GM21515 (cell line): Measurements from ENCODE around the gene ABCB6.
A peak's percentile ranks its signal among the peaks of the same experiment; 100 is the strongest.
"Not testable (repeated sequence)": the region's sequence is repeated elsewhere in the genome, so short reads cannot be mapped to it uniquely, and the experiment has no call there.

ENCODE experiments used
- ATAC-seq: cut with Tn5 transposase; IDR thresholded peaks from one replicate; pipeline ENCODE4 v1.9.1; 2021; ENCODE audit not compliant: unreplicated experiment

The ABCB6 gene

DNA sequence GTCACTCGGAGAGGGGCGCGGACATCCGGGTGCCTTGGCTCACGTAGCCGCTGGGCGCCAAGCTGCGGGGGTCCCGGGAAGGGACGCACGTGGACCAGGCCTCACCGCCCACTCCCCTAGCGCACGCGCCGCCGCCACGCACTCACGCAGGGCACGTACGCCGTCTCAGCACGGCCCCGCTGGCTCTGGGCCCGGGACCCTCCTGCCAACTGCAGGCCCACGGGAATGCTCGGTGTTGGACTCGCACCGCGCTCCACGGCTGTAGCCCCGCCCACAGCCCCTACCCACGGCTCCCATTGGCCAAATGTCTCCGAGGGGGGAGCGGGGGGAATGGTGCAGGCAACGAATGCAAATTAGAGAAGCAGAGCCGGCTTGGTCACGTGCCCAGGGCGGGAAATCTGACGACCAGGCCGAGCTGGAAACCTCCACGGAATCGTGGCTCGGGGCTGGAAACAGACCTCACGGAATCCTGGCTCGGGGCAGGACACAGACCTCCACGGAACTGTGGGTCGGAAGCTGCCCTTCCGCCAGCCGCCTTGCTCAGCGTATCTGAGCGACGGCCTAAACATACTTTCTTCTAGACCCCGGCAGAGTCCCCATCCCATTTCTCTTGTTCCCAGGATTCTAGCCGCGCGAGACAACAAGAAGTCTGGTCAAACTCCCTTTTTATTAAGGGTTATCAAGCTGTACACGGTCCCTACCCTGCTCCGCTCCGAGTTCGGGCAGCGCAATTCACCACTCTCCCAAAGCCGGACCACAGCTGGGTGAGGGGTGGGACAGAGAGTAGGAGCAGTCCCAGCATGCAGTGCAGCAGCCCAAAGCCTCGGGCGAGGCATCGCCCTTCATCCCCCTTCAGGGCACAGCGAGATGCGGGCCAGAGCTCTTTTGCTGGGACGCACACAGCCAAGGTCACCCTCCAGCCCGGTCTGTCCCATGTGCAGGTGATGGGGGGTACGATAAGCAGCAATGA, at the start of gene ABCB6:
TSS of gene ABCB6 (minus strand) at position 227 of the 970 bp plus-strand sequence. CDS start 285 bp downstream, outside the sequence.
- ATAC-seq = peak; percentile 72

DNA sequence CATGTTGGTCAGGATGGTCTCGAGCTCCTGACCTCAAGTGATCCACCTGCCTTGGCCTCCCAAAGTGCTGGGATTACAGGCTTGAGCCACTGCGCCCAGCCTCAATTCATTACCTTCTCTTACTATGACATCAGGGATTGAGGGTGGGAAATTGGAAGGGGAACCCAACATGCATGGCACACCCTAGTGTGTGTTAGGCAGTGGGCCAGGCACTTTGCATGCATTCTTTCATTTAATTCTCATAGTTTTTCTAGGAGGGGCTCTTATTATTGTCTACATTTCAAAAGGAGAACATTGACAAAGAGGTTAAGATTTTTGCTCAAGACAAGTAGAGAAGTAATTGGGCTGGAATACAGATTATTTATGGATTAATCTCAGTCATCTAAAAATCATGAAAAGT, 49.5 kb upstream of the ABCB6 start:
- no peak for ATAC-seq

DNA sequence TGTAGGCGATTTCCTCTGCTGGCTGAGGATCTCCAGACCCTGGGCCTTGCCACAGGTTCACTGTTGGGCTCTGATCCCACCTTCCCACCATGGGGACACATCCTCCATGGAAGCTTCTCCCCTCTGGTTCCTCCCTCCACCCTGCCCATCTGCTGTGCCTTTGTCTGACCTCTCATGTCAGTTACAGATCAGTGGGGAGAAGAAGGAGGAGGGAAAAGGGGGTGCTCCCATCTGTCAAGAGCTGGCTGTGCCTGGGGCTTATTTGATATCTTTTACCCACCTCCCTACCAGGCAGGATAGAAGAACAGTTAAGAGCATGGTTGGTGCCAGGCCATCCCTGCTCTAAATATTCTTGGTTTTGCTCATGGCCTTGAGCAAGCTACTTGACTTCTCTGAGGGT, 48.1 kb upstream of the ABCB6 start:
- ATAC-seq = no peak

DNA sequence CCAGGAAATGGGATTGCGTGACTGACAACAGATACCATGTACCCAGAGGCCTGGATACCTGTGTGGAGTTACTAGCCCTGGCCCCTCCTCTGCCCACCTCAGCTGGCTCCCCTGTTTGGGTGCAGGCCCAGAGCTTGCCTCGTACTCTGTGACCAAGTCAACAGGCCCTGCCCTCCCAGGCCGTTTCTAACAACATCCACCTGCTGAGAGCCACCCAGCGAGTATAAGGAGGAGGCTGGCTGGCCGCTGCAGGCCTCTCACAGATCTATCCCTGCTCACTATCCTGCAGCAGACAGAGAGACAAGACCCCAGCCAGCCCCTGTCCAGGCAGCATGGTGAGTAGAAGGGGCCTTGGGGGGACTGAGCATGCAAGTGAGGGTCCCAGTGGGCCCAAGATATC, 47.5 kb upstream of the ABCB6 start:
- no peak for ATAC-seq

DNA sequence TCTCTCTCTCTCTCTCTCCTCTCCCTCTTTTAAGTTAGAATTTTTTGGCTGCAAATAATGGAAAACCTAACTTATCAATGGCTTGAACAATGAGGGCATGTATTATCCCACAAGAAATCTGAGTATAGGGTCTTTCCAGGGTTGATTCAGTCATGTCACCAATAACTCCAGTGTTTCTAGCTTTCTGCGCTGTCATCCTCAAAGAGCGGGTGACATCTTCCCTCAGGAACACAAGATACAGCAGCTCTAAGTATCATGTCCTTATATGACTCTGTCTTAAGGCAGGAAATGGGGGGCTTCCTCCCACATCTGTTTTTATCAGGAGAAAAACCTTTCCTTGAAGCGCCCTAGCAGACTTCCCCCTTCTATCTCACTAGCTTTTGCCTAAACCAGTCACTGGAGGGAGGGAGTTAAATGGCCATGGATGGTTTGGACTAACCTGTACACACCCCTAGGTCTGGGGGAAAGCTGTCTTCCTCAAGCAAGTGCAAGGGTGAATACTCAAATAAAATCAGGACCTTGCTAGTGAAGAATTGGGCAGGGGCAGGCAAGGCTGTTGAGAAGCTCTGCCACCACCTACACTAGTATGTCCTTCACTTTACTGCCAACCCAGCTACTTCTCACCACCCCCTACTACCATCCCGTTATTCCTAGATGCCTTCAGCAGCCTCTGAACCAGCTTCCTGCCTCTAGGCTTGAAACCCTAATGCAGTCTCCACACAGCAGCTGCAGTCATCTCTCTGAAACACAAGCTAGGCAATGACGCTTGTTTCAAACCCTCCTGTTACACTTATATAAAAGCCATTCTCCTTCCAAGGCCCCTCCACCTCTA, 42.5 kb upstream of the ABCB6 start:
- ATAC-seq = no peak

DNA sequence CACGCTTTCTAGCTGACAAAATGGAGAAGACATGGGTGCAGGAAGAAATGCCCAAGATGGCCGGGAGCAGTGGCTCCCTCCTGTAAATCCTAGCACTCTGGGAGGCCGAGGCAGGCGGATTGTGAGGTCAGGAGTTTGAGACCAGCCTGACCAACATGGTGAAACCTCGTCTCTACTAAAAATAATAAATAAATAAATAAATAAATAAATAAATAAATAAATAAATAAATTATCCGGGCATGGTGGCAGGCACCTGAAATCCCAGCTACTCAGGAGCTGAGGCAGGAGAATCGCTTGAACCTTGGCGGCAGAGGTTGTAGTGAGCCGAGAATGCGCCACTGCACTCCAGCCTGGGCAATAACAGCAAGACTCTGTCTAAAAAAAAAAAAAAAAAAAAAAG, 40.2 kb upstream of the ABCB6 start:
- ATAC-seq = not testable (repeated sequence)

DNA sequence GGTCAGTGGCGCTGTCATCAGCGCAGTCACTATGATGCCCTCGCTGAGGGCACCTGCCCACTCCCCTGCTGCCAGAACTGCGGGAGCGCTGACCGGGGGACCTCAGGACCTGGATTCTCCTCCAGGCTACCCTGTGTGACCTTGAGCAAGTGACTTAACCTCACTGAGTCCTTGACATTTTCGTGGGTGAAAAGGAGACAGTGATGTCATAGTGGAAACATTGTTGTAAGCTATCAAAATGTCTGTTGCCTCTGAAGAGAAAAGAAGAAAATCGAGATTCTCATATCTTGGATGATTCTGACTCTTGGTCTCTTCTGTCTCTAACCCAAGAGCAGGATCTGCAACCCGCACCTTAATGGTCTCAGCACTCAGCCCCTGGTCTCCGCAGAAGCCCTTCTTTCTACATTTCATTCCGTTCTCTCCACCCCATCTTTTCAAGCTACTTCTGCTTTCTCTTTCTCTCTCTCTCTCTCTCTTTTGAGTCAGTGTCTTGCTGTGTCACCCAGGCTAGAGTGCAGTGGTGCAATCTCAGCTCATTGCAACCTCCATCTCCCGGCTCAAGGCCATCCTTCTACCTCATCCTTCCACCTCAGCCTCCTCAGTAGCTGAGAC, 35.9 kb upstream of the ABCB6 start:
- ATAC-seq = peak; percentile 29

DNA sequence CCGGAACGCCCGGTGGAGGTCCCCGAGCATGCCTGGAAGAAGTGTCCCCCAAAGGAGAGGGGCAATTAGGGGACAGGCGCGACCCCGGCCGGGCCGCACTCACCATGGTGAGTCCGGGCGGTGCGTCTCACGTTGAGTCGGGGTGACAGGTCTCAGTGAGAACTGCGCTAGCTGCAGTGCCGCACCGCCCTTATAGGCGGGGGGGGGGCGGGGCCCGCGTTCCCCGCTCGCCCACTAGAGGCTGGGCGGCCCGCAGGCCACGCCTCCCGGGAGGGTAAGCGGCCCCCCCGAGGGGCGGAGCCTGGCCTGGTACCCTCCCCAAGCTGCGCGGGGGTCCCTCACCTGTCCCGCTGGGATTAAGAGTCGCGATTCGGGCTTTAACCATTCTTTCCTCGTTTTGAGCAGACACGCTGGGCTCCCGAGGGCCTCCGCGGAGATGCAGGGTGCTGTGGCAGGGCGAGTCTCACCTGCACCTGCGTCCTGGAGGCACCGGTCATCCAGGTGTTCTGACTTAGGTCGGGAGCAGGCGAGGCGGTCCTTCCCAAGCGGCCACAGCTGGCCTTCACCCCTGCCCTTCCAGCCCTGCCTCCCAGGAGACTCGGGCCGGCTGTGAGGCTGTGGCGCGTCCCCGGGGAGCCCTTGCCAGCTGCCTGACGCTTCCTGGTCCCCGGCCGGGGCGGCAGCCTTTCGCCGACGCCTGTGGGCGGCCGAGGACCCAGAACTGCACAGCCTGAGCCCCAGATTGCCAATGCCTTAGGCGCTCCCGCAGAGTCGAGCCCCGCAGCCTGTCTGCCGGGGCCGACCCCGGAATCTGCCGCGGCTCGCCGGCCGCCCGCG, 35.2 kb upstream of the ABCB6 start, which contains the start of gene TUBA4A:
TSS of gene TUBA4A (minus strand) at position 166 of the 837 bp plus-strand sequence. CDS start at position 106, 60 bp downstream.
- peak; percentile 48 for ATAC-seq

DNA sequence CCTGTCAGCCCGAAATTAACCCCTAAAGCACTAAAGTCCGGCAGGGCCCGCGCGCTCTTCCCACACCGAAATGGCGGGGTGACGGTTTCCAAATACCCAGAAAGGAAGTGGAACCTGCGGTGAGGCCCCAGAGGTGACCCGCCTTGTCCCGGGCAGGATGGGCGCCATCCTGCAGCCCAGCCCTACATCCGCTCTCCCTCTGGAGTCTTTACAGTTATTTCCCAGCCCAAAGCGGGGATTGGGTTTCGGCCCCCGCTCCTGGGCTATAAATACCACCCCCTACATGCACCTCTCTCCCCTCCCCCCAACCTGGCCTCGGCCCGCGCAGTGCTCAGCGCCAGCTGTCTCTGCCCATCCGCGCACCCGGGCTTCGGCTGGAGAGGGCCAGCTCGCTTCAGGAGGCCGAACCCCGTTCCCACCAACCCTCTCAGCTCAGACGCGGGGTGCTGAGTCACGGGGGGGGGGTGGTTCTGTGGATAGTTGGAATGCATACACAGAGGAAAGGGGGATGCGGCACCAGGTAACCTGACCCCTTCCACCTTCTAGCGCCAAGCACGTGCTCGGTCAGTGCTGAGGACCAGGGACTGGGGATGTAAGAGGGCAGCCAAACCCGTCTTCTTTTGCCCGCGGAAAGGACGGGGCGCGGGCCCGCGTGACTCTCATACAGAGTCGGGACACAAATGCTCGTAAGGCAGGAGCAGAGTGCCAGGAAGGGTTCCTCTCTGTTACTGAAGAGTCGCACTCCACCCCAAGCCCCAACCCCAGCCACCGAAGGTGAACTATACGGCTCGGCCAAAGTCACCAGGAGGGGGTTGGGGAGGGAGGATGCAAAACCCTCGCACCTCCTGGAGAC, 34.4 kb upstream of the ABCB6 start, which contains the start of gene TUBA4B:
TSS of gene TUBA4B (plus strand) at position 344 of the 853 bp plus-strand sequence. CDS start at position 509, 165 bp downstream.
- ATAC-seq = peak; percentile 23

DNA sequence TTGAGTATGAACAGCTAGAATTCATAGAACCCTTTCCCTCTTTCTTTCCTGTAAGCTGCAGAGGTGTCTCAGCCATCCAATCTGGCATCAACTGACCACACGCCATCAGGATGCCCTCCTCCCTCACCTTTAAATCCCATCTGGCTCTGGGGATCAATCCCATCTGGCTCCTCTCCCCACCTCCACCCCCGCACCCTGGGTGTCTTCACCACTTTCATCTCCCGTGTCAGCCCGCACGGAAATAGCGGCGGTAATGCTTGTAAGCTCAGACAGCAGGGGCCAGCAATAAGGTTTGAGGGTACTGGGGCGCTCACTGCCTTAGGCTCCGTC, 33.8 kb upstream of the ABCB6 start:
- peak; percentile 0 for ATAC-seq

DNA sequence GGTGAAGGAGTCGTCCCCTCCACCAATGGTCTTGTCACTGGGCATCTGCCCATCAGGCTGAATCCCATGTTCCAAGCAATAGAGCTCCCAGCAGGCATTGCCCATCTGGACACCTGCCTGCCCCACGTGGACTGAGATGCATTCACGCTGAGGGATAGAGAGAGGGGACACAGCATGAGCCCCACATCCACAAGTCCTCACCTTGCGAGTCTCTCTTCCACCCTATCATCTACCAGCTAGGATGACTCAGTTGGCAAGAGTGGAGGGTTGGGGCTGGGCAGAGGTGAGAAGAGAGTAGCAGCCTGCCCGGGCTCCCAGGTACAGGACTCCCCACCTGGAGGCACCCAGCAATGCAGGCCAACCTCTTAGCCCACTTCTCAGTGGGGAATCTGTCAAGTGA, 33.3 kb upstream of the ABCB6 start:
- no peak for ATAC-seq

DNA sequence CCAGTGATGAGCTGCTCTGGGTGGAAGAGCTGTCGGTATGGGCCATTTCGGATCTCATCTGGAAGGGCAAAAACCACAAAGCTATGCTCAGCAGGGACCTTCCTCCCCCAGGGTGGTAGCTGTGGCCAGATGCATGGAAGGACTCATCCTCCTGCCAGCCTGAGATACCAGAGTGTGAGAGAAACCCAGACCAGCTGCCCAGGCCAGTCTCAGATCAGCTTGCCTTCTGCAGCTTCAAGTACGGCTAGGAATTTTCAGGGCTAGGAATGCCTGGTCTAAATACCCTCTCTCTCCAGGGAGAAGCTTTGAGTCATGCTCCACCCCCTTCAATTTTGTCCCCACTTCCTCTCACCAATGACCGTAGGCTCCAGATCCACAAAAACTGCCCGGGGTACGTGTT, 32.9 kb upstream of the ABCB6 start:
- ATAC-seq = no peak

DNA sequence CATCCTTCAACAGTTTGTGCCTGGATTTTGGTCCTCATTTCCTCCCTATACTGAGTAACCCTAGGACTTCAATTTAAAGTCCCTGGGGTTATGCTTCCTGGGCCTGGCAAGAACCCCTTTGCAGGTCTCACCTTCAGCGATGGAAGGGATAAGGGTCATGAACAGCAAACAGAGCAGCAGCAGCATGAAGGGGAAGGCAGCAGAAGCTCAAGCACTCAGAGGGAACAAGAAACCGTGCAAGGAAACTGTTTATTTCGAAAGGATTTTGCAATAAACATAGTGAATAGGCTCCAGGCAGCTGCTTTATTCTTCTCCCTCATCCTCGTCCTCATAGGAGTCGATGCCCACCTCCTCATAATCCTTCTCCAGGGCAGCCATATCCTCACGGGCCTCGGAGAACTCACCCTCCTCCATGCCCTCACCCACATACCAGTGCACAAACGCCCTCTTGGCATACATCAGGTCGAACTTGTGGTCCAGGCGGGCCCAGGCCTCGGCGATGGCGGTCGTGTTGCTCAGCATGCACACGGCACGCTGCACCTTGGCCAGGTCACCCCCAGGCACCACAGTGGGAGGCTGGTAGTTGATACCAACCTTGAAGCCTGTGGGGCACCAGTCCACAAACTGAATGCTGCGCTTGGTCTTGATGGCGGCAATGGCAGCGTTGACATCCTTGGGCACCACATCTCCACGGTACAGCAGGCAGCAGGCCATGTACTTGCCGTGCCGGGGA, 31.5 kb upstream of the ABCB6 start:
- ATAC-seq = no peak

DNA sequence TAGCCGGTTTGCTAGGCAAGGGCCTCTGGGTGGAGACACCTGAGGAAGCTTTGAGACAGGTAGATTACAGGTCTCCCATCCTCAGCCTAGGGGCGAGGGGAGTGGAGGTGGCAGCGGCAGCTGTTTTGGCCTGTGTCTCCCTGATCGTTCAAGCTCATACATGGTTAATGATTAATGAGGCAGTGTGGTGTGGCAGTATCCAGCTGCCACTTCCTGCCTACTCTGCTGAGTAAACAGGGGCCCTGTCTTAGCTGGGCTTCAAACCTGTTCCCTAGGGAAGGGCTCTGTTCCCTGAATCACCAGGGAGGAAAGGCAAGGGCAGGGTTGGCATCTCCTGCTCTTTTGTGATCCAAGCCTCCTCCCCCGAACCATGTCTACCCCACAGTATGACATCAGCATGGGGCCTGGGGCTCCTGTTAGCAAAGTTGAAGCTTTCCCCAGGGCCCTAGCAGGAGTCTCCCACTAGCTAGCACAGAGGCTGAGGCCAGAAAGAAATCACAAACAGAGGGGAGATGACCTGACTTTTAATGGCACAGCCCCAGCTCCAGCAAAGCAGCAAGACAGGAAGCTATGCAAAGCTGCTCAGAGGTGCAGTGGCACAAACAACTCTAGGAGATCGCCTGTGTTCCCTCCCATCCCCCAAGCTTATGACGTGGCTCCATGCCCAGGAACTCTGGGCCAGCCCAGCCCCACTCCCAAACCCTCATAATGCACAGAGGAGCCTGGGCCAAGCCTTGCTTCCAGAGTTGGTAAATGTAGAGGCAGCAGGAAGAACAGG, 30.6 kb upstream of the ABCB6 start:
- peak; percentile 22 for ATAC-seq

DNA sequence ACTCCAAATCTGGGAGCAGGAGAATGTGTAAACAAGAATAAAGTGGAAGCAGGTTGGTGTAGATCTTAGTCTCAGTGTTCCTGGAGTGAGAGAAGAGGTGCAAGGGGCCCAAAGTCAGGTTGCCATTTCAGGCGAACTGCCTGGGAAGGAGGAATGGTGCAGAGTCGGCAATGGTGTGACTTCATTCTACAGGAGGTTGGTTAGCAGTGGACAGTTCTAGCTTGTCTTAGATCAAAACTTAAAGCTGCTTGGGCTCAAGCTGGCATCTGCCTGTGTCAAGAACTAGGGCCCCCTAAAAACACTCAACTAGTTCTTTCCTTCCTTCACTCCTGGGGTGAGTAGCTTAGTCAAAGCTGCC, 30.1 kb upstream of the ABCB6 start:
- no peak for ATAC-seq

DNA sequence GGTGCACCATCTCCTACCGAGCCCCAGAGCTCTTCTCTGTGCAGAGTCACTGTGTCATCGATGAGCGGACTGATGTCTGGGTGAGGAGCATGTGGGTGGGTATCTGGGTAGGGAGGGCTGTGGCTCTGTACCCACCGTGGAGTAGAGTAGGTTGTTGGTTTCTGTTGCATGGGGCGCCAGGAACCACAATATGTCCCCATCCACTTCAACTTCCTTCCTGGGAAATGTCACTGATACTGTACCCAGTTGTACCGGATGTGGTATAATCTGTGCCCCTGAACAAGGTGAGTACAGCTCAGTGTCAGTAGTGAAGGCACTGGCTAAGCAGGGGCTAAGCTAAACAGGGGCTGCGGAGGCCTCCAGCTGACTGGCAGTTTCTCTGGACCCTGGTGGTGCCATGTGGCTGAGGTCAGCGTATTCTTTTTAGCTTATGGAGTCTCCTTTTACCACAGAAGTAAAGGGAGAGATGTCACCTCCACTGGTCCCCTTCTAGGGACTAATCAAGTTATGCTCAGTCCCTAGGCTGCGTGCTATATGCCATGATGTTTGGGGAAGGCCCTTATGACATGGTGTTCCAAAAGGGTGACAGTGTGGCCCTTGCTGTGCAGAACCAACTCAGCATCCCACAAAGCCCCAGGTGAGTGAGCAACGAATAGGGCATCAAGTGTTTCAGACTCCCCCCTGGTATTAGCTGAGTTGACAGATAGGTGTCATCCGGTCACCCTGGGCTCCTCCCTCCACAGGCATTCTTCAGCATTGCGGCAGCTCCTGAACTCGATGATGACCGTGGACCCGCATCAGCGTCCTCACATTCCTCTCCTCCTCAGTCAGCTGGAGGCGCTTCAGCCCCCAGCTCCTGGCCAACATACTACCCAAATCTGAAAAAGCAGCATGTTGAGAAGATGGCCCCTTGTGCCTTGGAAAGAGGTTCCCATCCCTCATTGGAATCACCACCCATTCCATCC, 29.2 kb upstream of the ABCB6 start:
- no peak for ATAC-seq

DNA sequence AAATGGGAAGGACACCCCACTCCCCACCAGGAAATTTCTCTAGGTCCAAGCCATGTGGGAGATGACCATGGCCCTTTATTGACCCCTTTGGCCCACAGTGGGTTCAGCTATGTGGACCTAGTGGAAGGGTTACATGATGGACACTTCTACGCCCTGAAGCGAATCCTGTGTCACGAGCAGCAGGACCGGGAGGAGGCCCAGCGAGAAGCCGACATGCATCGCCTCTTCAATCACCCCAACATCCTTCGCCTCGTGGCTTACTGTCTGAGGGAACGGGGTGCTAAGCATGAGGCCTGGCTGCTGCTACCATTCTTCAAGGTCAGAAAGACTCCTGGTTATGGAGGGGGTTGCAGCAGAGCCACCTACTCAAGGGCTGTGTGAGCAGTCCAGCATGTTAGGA, 27.8 kb upstream of the ABCB6 start:
- no peak for ATAC-seq
